Activated CD4-positive, CD25-positive, alpha-beta regulatory T cell treated with anti-CD3 and anti-CD28 coated beads, Interleukin-2, amount 50 U/mL, for 72 hours (primary cell): ENCODE data around the gene TNFRSF6B.
"Not testable (repeated sequence)": the region's sequence is repeated elsewhere in the genome, so short reads cannot be mapped to it uniquely, and the experiment has no call there.

Source experiments
- DNase-seq: peaks from one replicate; pipeline ENCODE4 v3.0.0; 2021

Gene TNFRSF6B

GRCh38 chr20:63663332-63664066, 33.0 kb upstream of the TNFRSF6B start:
- DNase-seq = no peak

GRCh38 chr20:63664143-63664851, 32.2 kb upstream of the TNFRSF6B start:
- no peak for DNase-seq

- no peak for DNase-seq
Observed at GRCh38 chr20:63664861-63665594, 31.4 kb upstream of the TNFRSF6B start.

- no peak for DNase-seq
Observed at GRCh38 chr20:63665708-63666107, 30.7 kb upstream of the TNFRSF6B start.

- DNase-seq = no peak
Observed at GRCh38 chr20:63667858-63668257, 28.6 kb upstream of the TNFRSF6B start.

- DNase-seq = no peak
Observed at GRCh38 chr20:63668351-63668750, 28.1 kb upstream of the TNFRSF6B start.

- DNase-seq = not testable (repeated sequence)
Observed at GRCh38 chr20:63671695-63672094, 24.8 kb upstream of the TNFRSF6B start.

- DNase-seq = no peak
Observed at GRCh38 chr20:63672666-63673065, 23.8 kb upstream of the TNFRSF6B start.

- no peak for DNase-seq
Observed at GRCh38 chr20:63673951-63674350, 22.5 kb upstream of the TNFRSF6B start.

GRCh38 chr20:63675681-63676368, 20.6 kb upstream of the TNFRSF6B start:
- DNase-seq = no peak

GRCh38 chr20:63678071-63678470, 18.4 kb upstream of the TNFRSF6B start:
- no peak for DNase-seq

- no peak for DNase-seq
Observed at GRCh38 chr20:63678667-63679465, 17.6 kb upstream of the TNFRSF6B start.

GRCh38 chr20:63679799-63680305, 16.6 kb upstream of the TNFRSF6B start:
- DNase-seq = no peak

GRCh38 chr20:63680427-63680826, 16.0 kb upstream of the TNFRSF6B start:
- no peak for DNase-seq

GRCh38 chr20:63680857-63681608, 15.4 kb upstream of the TNFRSF6B start:
- no peak for DNase-seq

- DNase-seq = no peak
Observed at GRCh38 chr20:63681609-63682142, 14.8 kb upstream of the TNFRSF6B start.

- no peak for DNase-seq
Observed at GRCh38 chr20:63682384-63683139, 13.9 kb upstream of the TNFRSF6B start.

- no peak for DNase-seq
Observed at GRCh38 chr20:63685269-63686026, 11.0 kb upstream of the TNFRSF6B start.

- no peak for DNase-seq
Observed at GRCh38 chr20:63686094-63686491, 10.4 kb upstream of the TNFRSF6B start.
